RWPE2 (cell line): ENCODE data around the gene ACSM5.

Experiments used
- ATAC-seq: fragments of 200-7000 bp; cut with Tn5 transposase; 3 replicates; pipeline ENCODE4 v1.9.1; 2021; ENCODE audit warnings: low read depth
- DNase-seq: peaks from one replicate; pipeline ENCODE4 v3.0.0-alpha.2; 2020; ENCODE audit warnings: low spot score
- H3K27ac ChIP-seq: fragments of 450-650 bp; 2 replicates; pipeline ENCODE4 v1.5.1; 2017; ENCODE audit warnings: mild to moderate bottlenecking; ENCODE audit not compliant: poor library complexity, severe bottlenecking
- H3K27me3 ChIP-seq: fragments of 250-450 bp; sonication (Bioruptor Pico); 2 replicates; pipeline ENCODE4 v1.5.1; 2021; ENCODE audit warnings: mild to moderate bottlenecking, moderate library complexity; ENCODE audit not compliant: insufficient read depth, poor library complexity, severe bottlenecking
- H3K36me3 ChIP-seq: fragments of 250-450 bp; sonication (Bioruptor Pico); 2 replicates; pipeline ENCODE4 v1.5.1; 2020; ENCODE audit warnings: low read depth, mild to moderate bottlenecking, moderate library complexity
- H3K4me1 ChIP-seq: fragments of 250-450 bp; sonication (Bioruptor Pico); 2 replicates; pipeline ENCODE4 v1.5.1; 2021; ENCODE audit warnings: mild to moderate bottlenecking, moderate library complexity; ENCODE audit not compliant: insufficient read depth, poor library complexity, severe bottlenecking
- H3K4me3 ChIP-seq: fragments of 250-450 bp; sonication (Bioruptor Pico); 2 replicates; pipeline ENCODE4 v1.5.1; 2021; ENCODE audit warnings: mild to moderate bottlenecking, moderate library complexity; ENCODE audit not compliant: severe bottlenecking
- H3K9me3 ChIP-seq: fragments of 250-450 bp; sonication (Bioruptor Pico); 2 replicates; pipeline ENCODE4 v1.5.1; 2021; ENCODE audit warnings: mild to moderate bottlenecking, moderate library complexity; ENCODE audit not compliant: severe bottlenecking
- CTCF ChIP-seq: fragments of 450-650 bp; IDR thresholded peaks from one replicate; pipeline ENCODE4 v1.5.1; 2017; ENCODE audit warnings: mild to moderate bottlenecking, moderate library complexity; ENCODE audit not compliant: poor library complexity, severe bottlenecking

Gene ACSM5

GRCh38 chr16:20391045-20391444 lies 18.3 kb upstream of the ACSM5 start:
- no peak for TF ChIP-seq CTCF
- Histone ChIP-seq H3K9me3 (no peaks in the 10 kb centered on the region), H3K4me1 (no peaks in the 10 kb centered on the region), H3K4me3 (no peak overlapping the region), H3K36me3 (no peaks in the 10 kb centered on the region), H3K27me3 (no peaks in the 10 kb centered on the region), H3K27ac (no peak overlapping the region)
- ATAC-seq (no peak), DNase-seq (no peak)

GRCh38 chr16:20393801-20394577 lies 15.3 kb upstream of the ACSM5 start:
- no peak overlapping the region for H3K4me3 ChIP-seq
- H3K4me1 ChIP-seq = no peaks in the 10 kb centered on the region
- no peaks in the 10 kb centered on the region for H3K9me3 ChIP-seq
- no peak for TF ChIP-seq CTCF
- ATAC-seq = no peak
- H3K36me3 ChIP-seq = no peaks in the 10 kb centered on the region
- no peaks in the 10 kb centered on the region for H3K27me3 ChIP-seq
- no peak for DNase-seq
- no peak overlapping the region for H3K27ac ChIP-seq

GRCh38 chr16:20395946-20396345 lies 13.4 kb upstream of the ACSM5 start:
- no peaks in the 10 kb centered on the region for H3K27me3 ChIP-seq
- no peaks in the 10 kb centered on the region for H3K36me3 ChIP-seq
- H3K4me3 ChIP-seq = no peak overlapping the region
- DNase-seq (no peak), ATAC-seq (no peak)
- no peak for TF ChIP-seq CTCF
- no peak overlapping the region for H3K27ac ChIP-seq
- no peaks in the 10 kb centered on the region for H3K9me3 ChIP-seq
- H3K4me1 ChIP-seq = no peaks in the 10 kb centered on the region

GRCh38 chr16:20396846-20397467 lies 12.4 kb upstream of the ACSM5 start:
- DNase-seq (no peak), ATAC-seq (no peak)
- Histone ChIP-seq H3K27me3 (no peaks in the 10 kb centered on the region), H3K4me3 (no peak overlapping the region), H3K9me3 (no peaks in the 10 kb centered on the region), H3K36me3 (no peaks in the 10 kb centered on the region), H3K4me1 (no peaks in the 10 kb centered on the region), H3K27ac (no peak overlapping the region)
- TF ChIP-seq CTCF = no peak
